OCI-LY7 (cell line): ENCODE data around the gene CTNNA3. TPM values are rescaled to one million over a fixed set of nuclear protein-coding genes. Genes with fewer than 3 reads are reported as not detected.

ENCODE experiments used
- BruUV-seq: library from RNA; stranded (reverse); fragments of 400-500 nt; replicated peaks from 2 replicates; lab custom pipeline; 2021; lab: Mats Ljungman, UMichigan
- CTCF ChIA-PET: fragments of 300-600 bp; sonication (Branson Sonifier 250); formaldehyde crosslinking; loops from one replicate; lab custom pipeline; 2022; ENCODE audit warnings: antibody characterized with exemption; ENCODE audit not compliant: unreplicated experiment; lab: Charles Lee
- POLR2A ChIA-PET: fragments of 300-600 bp; sonication (Branson Sonifier 250); formaldehyde crosslinking; loops from one replicate; lab custom pipeline; 2022; ENCODE audit warnings: antibody characterized with exemption; lab: Charles Lee
- DNase-seq: peaks from one replicate; pipeline ENCODE4 v3.0.0-alpha.2; 2015; ENCODE audit warnings: low spot score
- H2AFZ ChIP-seq: fragments of 200-600 bp; sonication (generic), shearing (Covaris generic); 2 replicates; pipeline ENCODE4 v1.6.1; 2014; ENCODE audit warnings: mild to moderate bottlenecking, antibody characterized with exemption, low read length, moderate library complexity
- H3K27ac ChIP-seq: fragments of 200-600 bp; sonication (generic); 2 replicates; pipeline ENCODE4 v1.5.1; 2014; ENCODE audit warnings: mixed run types, low read depth, mild to moderate bottlenecking, moderate library complexity, low read length, inconsistent platforms; ENCODE audit not compliant: poor library complexity, severe bottlenecking
- H3K36me3 ChIP-seq: fragments of 200-600 bp; sonication (generic); 2 replicates; pipeline ENCODE4 v1.6.1; 2014; ENCODE audit warnings: mild to moderate bottlenecking, antibody characterized with exemption, low read length, moderate library complexity, mixed read lengths; ENCODE audit not compliant: insufficient read depth
- H3K4me1 ChIP-seq: fragments of 200-600 bp; sonication (generic); 2 replicates; pipeline ENCODE4 v1.5.1; 2014; ENCODE audit warnings: mild to moderate bottlenecking, low read length; ENCODE audit not compliant: insufficient read depth, poor library complexity, severe bottlenecking
- H3K4me2 ChIP-seq: fragments of 200-600 bp; sonication (generic); 2 replicates; pipeline ENCODE4 v1.6.1; 2014; ENCODE audit warnings: mild to moderate bottlenecking, low read length
- H3K4me3 ChIP-seq: fragments of 200-600 bp; sonication (generic); 2 replicates; pipeline ENCODE4 v1.5.1; 2014; ENCODE audit warnings: mild to moderate bottlenecking, low read depth, low read length; ENCODE audit not compliant: poor library complexity, severe bottlenecking
- H3K79me2 ChIP-seq: fragments of 200-600 bp; sonication (generic); 2 replicates; pipeline ENCODE4 v1.6.1; 2016; ENCODE audit warnings: low read depth, mild to moderate bottlenecking, low read length, moderate library complexity, mixed read lengths; ENCODE audit not compliant: insufficient read depth
- H3K9me2 ChIP-seq: fragments of 200-600 bp; sonication (generic); 2 replicates; pipeline ENCODE4 v1.6.1; 2016; ENCODE audit warnings: mild to moderate bottlenecking, low read length, mixed read lengths; ENCODE audit not compliant: insufficient read depth
- H3K9me3 ChIP-seq: fragments of 200-600 bp; sonication (generic); 2 replicates; pipeline ENCODE4 v1.6.1; 2014; ENCODE audit warnings: mild to moderate bottlenecking, mixed run types, low read length, mixed read lengths
- H4K20me1 ChIP-seq: fragments of 200-600 bp; sonication (generic); 2 replicates; pipeline ENCODE4 v1.6.1; 2014; ENCODE audit warnings: mild to moderate bottlenecking, antibody characterized with exemption, low read length, moderate library complexity, mixed read lengths; ENCODE audit not compliant: insufficient read depth
- EZH2phosphoT487 ChIP-seq: fragments of 200-600 bp; sonication (generic); IDR thresholded peaks from 2 replicates; pipeline ENCODE4 v1.6.1; 2018; ENCODE audit warnings: low read depth, borderline replicate concordance, mild to moderate bottlenecking, mixed run types, antibody characterized with exemption, low read length, moderate library complexity, mixed read lengths
- intact Hi-C: fragments of 100-400 bp; cut with micrococcal nuclease; formaldehyde crosslinking; loops from one replicate; pipeline ENCODE4 v1.10.0; 2022; ENCODE audit not compliant: unreplicated experiment
- total RNA-seq, 2 experiments: library from RNA; depleted of rRNA in 1 of 2; stranded (reverse); fragments of >200 nt in 1 of 2; shearing (Covaris generic) in 1 of 2; gene quantifications; 2 replicates each; pipeline ENCODE4 v1.2.3, GENCODE V29; 2014 to 2022
- TF ChIP-seq, protein P1 (sequence below): fragments of 200-600 bp; sonication (generic); conservative IDR thresholded peaks from 2 replicates; pipeline ENCODE4 v1.5.1; 2014; ENCODE audit warnings: mild to moderate bottlenecking, antibody characterized with exemption, low read length, moderate library complexity, mixed read lengths

CTNNA3 gene
- total RNA-seq, 2 experiments from 2014 or later, result not detected

DNA sequence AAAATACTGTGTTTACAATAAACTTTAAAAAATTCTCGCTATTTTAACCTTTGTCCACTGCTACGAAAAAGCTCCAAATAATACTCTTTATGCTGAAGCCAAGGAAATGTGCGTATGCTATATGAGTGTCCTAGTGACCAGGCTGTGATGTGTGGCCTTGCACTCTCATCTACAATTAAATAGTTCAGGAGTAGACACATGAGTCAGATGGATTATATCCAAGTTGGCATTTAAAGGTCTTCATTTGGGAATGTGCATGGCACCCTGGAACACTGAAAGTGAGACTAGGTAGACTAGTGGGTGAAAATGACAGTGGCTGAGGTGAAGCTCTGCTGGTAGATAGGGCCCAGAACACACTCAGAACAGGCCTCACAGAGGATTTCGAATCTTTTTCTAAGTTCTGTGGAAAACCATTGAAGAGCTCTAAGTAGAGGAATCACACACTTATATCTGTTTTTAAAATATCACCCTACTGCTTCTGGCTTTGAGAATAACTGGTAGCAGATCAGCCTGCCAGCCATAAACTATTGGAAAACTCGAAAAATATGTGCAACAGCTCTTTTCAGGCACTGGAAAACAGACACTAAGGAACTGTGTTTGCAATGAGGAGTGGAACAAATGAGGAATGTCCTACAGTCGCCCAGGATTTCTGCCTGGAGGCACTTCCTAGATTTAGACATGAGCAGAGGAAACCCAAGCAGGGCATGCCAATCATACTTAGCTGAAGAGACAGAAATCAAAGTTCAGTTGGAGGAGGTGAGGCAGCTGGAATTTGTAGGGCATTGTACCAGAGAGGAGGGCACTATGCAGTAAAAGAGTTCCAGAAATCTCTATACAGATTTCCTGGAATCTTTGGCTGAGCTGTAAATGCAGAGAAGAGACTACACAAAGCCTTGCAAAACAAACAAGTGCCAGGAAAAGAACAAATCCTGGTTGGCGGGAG, 1374.0 kb downstream of the CTNNA3 start:
- DNase-seq, result no peak
- no peaks in the 10 kb centered on the region for H3K9me3 ChIP-seq
- no TSS peak for BruUV-seq
- no peaks in the 10 kb centered on the region for H3K79me2 ChIP-seq
- ChIA-PET POLR2A (no interaction called here), CTCF (no interaction called here)
- H3K27ac ChIP-seq, result no peak overlapping the region
- H4K20me1 ChIP-seq, result no peaks in the 10 kb centered on the region
- no peaks in the 10 kb centered on the region for H3K4me1 ChIP-seq
- no peaks in the 10 kb centered on the region for H3K36me3 ChIP-seq
- TF ChIP-seq EZH2phosphoT487, result no peak
- TF ChIP-seq, protein P1, sequence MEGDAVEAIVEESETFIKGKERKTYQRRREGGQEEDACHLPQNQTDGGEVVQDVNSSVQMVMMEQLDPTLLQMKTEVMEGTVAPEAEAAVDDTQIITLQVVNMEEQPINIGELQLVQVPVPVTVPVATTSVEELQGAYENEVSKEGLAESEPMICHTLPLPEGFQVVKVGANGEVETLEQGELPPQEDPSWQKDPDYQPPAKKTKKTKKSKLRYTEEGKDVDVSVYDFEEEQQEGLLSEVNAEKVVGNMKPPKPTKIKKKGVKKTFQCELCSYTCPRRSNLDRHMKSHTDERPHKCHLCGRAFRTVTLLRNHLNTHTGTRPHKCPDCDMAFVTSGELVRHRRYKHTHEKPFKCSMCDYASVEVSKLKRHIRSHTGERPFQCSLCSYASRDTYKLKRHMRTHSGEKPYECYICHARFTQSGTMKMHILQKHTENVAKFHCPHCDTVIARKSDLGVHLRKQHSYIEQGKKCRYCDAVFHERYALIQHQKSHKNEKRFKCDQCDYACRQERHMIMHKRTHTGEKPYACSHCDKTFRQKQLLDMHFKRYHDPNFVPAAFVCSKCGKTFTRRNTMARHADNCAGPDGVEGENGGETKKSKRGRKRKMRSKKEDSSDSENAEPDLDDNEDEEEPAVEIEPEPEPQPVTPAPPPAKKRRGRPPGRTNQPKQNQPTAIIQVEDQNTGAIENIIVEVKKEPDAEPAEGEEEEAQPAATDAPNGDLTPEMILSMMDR, result no peak
- no peaks in the 10 kb centered on the region for H3K9me2 ChIP-seq
- no peak overlapping the region for H3K4me2 ChIP-seq
- intact Hi-C loops, result no loop called here
- no peak overlapping the region for H2AFZ ChIP-seq
- H3K4me3 ChIP-seq, result no peak overlapping the region

DNA sequence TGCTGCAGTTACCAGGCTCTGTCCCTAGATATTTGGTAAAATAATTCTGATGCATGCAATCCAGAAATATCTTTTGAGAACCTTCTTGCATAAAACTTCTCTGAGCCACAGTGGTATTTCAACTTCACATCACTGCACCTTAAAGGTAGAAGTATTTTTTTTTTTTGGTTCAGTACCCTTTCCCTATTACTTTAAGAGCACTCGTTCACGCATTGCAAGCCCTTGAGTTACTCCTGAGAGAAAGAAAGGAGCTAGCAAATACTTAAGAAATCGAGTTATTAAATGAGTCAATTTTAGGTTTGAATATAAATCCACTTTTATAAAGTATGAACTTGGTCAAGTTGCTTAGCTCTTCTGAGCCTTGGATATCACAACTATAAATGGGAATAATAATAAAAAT, 1377.2 kb downstream of the CTNNA3 start:
- Histone ChIP-seq H3K4me1 (no peaks in the 10 kb centered on the region), H3K79me2 (no peaks in the 10 kb centered on the region), H3K4me3 (no peak overlapping the region), H4K20me1 (no peaks in the 10 kb centered on the region), H3K4me2 (no peak overlapping the region), H2AFZ (no peak overlapping the region), H3K9me3 (no peaks in the 10 kb centered on the region), H3K36me3 (no peaks in the 10 kb centered on the region), H3K9me2 (no peaks in the 10 kb centered on the region), H3K27ac (no peak overlapping the region)
- BruUV-seq, result no TSS peak
- ChIA-PET CTCF (no interaction called here), POLR2A (interaction anchor here (0.6 to 0.7 kb wide), 2 partner anchors 210 to 1163 kb away, joined by 3 read pairs; no protein-coding TSS in a partner anchor)
- DNase-seq, result no peak
- intact Hi-C loops, result no loop called here
- TF ChIP-seq, protein P1, result no peak
- no peak for TF ChIP-seq EZH2phosphoT487

DNA sequence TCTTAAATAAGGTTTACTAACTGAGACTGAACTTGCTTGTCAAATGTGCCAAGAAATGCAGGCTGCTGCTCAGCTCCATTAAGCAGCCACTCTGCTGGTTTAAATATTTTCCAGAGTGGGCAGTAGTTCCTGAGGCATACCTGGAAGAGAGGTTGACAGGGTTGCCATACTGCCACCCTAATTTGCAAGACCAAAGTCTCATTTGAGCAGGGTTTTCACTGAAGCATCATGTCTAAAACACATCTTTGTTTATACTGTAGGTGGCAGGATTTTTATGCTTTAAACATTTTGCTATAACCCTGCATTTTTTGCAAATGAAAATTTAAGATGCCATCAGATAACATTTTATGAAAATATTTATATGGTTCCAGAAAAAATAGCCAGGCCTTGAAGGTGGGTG, 1388.2 kb downstream of the CTNNA3 start:
- H3K4me1 ChIP-seq, result no peaks in the 10 kb centered on the region
- POLR2A ChIA-PET, result no interaction called here
- no peaks in the 10 kb centered on the region for H3K36me3 ChIP-seq
- no peak overlapping the region for H2AFZ ChIP-seq
- H3K9me3 ChIP-seq, result no peaks in the 10 kb centered on the region
- no peak overlapping the region for H3K27ac ChIP-seq
- CTCF ChIA-PET, result no interaction called here
- TF ChIP-seq EZH2phosphoT487, result no peak
- TF ChIP-seq, protein P1, result no peak
- H3K79me2 ChIP-seq, result no peaks in the 10 kb centered on the region
- no peak overlapping the region for H3K4me2 ChIP-seq
- no peaks in the 10 kb centered on the region for H4K20me1 ChIP-seq
- intact Hi-C loops, result no loop called here
- no peak overlapping the region for H3K4me3 ChIP-seq
- BruUV-seq, result no TSS peak
- DNase-seq, result no peak
- H3K9me2 ChIP-seq, result no peaks in the 10 kb centered on the region
